T-helper 1 cell (primary cell): Measurements from ENCODE around the gene BOLA1.
A peak's percentile ranks its signal among the peaks of the same experiment; 100 is the strongest.
"Not testable (repeated sequence)": the region's sequence is repeated elsewhere in the genome, so short reads cannot be mapped to it uniquely, and the experiment has no call there.

Experiments used
- DNase-seq, 5 donors: peaks; one replicate each; pipeline ENCODE4 v3.0.0-alpha.2; 2012 to 2020

The BOLA1 gene

DNA sequence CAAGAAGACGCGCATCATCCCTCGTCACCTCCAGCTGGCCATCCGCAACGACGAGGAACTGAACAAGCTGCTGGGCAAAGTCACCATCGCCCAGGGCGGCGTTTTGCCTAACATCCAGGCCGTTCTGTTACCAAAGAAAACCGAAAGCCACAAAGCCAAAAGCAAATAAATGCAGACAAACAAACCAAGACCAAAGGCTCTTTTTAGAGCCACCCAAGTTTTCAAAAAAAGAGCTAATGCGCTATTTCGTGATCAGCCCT is 12.2 kb upstream of the BOLA1 start:
- not testable (repeated sequence) for DNase-seq

- peak; percentile 55 to 98 (median 76) for DNase-seq
Measured at GRCh38 chr1:149887456-149888246, 11.7 kb upstream of the BOLA1 start.

GRCh38 chr1:149888247-149888998 is 10.9 kb upstream of the BOLA1 start:
- peak; percentile 38 to 96 (median 58) for DNase-seq

DNA sequence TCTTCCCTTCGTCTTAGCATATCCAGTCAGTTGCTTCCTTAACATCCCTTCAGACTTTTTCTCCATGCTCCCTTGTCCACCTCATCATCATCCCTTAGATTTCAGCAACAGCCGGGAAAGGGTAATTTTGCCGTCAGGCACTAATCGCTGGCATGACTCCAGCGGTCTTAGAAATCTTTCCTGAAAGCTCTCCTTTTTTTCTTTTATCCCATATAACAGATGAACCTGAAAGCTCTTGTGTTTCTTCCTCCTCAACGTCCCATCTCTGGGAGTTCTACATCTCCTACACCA is 10.4 kb upstream of the BOLA1 start:
- no peak for DNase-seq

DNA sequence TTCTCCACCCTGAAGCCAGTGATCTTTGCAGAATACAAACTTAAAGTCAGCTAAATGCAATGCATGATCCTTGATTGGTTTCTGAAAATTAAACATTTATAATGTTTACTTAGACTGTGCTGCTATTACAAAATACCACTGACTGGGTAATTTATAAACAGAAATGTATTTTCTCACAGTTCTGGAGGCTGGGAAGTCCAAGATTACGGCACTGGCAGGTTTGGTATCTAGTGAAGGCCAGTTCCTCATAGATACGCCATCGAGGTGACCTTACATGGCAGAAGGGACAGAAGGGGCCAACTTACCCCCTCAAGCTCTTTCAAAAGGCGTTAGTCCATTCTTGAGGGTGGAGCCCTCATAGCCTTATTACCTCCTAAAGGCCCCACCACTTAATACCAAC is 2.8 kb upstream of the BOLA1 start:
- no peak for DNase-seq

DNA sequence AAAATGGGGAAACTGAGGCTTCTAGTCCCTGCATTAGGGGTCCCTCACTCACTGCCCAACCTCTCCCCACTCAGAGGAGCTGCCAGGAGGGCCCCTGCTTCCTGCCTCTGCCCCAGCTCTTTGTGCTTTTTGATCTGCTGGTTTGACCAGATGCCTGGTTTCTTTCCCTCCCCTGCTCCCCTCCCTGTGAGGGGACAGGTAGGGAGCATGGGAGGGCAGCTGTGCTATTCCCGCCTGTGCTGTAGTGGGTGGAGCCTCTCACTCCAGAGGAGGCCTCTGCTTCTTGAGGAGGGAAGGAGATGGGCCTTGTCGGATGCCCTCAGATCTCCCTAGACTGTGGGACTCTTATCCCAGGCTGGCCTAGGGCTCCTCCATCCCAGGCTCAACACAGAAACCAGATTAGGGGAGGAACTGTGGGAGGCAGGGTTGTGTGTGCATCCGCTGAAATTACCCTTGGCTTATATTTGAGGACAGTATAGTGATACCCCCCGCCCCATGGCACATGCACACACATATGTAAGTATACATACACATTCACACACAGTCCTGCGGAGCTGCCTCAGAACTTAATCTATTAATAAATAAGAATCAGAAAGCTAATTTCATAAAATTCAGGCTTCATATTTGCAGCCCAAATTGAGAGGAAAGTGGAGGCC is 4.6 kb downstream of the BOLA1 start:
- DNase-seq = no peak

- DNase-seq = no peak
Measured at GRCh38 chr1:149906570-149907075, 7.3 kb downstream of the BOLA1 start.

- no peak for DNase-seq
Measured at GRCh38 chr1:149914545-149914944, 15.2 kb downstream of the BOLA1 start.

- DNase-seq = no peak
Measured at GRCh38 chr1:149915429-149916192, 16.2 kb downstream of the BOLA1 start.

DNA sequence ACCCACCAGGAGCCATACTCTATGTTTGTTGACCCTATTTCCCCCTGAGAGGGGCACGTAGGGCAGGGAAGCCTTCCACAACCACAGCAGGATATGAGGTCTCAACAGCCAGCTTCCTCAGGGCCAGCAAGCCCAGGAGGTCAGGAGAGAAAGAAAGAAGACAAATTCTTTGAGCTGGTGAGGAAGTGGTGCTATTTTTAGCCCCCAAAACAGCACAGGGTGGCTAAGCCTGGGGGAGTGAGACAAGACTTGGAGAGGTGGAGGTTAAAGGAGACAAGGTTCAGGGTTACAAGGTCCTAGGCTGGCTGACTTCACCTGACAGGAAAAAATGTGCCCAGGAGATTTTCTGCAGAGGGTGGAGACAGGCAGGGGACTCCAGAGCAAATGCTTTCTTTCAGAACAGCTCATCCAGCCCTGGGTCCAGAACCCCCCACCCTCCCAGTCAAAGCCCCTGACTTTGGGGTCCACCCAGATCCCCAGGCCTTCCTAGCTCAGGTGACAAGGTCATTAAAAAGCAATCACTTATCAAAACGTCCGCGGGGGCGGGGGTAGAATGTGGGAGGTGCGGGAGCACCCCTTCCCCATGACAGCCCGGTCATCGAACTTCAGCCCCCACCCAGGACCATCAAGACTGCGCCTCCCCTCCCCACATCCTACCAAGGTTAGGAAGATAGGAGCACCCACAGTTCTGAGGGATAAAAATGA is 17.0 kb downstream of the BOLA1 start:
- DNase-seq = no peak

GRCh38 chr1:149916898-149917252 is 17.5 kb downstream of the BOLA1 start:
- no peak for DNase-seq

DNA sequence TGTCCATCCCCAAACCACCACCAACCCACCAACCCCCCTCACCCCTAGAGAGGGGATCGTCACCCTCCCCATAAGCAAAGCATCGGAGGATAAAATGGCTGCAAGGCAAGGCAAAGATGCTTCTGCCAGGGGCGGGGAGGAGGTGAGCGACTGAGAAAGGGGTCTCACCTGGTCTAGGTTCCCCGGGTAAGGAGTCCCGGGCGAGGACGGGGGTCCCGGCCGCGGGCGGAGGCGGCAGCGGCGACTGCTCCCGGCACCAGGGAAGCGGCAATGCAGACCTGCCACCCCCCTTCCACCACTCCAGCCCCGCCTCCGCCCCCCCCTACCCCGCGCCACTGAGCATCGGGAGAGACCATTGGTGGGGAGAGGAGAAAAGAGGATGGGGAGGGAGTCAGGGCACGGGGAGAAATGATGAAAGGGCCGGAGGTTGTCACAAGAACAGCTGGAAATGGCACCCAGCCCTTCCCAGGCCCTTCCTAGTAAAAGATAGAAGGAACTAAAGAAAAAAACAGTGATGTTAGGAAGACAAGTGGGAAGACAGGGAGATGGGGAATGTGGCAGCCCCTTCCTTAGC is 18.3 kb downstream of the BOLA1 start, which contains the start of gene SV2A:
Gene SV2A (minus strand): TSS at position 274 of the 574 bp plus-strand sequence. CDS start 4,004 bp downstream, outside the sequence.
- DNase-seq = peak; percentile 20 to 50 (median 32)

GRCh38 chr1:149923626-149924025 is 24.3 kb downstream of the BOLA1 start:
- no peak for DNase-seq

DNA sequence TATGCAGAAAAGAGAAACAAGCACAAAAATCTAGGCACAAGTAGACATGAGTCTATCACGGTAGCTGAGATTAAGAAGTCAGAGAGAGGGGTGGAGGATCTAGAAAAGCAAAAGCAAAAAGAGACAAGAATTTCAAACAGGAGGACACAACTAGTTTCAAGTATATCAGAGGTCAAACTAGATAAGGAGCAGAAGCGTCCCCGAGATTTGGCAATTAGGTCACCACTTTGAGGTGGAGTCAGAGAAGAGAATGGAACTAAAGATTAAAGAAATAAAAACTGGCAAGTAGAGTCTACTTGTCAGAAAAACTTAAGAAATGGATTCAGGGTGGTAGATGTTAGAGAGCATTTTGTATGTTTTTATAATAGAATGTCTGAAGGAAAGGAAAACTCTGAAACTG is 26.0 kb downstream of the BOLA1 start:
- no peak for DNase-seq

DNA sequence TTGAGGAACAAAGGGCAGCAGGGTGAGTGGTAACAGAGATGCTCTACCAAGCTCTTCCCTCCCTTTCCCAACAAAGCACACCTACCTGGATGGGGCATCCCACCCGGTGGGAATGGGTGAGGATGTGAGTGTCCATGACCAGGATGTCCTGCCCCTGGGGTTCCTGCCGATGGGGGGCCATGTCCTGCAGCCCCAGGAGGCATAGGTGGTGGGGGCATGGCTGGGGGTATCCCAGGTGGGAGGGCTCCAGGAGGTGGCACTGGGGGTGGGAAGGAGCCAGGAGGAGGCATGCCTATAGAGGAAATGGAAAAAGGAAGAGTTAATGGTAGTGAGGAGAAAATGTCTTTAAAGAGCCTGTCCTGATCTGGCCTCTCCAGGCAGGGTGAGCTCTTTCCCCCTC is 26.4 kb downstream of the BOLA1 start:
- no peak for DNase-seq

DNA sequence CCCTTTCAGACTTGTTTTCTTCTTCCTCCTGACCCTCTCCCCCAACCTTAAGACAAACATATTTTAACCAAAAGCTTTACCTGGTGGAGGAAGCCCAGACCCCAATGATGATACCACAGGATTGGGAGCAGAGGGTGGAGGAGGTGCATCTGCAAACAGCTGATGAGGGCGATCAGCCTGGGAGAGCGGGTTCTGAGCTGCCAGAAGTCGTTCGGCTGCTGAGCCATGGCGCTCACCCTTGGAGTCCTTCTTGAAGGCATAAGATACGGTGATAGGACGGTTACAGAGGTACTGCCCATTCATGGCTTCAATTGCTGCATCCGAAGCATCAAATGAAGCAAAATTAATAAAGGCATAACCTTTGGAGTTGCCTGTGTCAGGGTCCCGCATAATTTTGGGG is 26.9 kb downstream of the BOLA1 start:
- no peak for DNase-seq

- DNase-seq = no peak
Measured at GRCh38 chr1:149927056-149927562, 27.7 kb downstream of the BOLA1 start.

- DNase-seq = peak; percentile 89 to 97 (median 93)
Measured at GRCh38 chr1:149927563-149928400, 28.4 kb downstream of the BOLA1 start, which contains the start of gene SF3B4. Gene SF3B4 (minus strand): TSS chr1:149927803. CDS start chr1:149927759, 44 bp downstream.

GRCh38 chr1:149928401-149928724 is 29.0 kb downstream of the BOLA1 start:
- DNase-seq = no peak

DNA sequence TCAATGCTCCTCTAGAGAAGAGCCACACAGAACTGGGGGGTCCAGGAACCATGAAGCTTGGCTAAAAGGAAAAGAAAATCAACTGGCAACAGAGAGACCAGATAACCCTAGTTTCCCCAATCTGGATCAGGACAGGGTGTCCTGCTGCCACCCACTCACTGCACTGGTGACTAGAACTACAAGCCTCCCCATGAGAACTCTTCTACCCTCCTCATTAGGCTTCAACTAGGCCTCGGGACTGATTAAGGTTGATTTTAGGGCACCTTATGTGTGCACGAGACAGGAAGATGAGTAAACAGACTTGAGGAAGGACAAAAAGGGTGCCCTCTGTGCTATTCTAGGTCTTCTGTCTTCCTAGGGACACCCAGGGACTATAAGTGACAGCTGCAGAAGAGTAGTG is 30.5 kb downstream of the BOLA1 start:
- no peak for DNase-seq
